ENCODE results near the gene CPAMD8. TPM values are rescaled to one million over a fixed set of nuclear protein-coding genes. Genes with fewer than 3 reads are reported as not detected.
"Not testable (repeated sequence)": the region's sequence is repeated elsewhere in the genome, so short reads cannot be mapped to it uniquely, and the experiment has no call there.

The CPAMD8 gene
- total RNA-seq, 1 donor from 2014 or later = 294 TPM

DNA sequence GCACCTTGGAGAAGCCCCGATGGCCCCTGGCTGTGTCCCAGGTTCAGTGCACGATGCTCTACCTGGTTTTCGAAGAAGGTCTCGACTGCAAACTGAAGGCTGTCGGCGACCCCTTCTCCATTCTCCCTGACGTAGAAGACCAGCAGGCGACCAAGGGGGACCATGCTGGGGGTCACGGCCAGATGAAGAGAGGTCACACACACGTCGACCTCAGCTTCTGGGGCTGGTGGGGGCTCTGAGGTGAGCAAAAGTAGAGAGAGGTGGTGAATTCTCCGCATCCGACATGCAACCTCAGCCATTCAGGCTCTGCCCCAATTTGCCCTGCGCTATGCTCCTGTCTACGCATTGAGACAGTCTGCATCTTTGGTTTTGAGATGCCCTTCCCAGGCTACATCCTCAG lies 49.3 kb downstream of the CPAMD8 start:
- TF ChIP-seq, protein P1, sequence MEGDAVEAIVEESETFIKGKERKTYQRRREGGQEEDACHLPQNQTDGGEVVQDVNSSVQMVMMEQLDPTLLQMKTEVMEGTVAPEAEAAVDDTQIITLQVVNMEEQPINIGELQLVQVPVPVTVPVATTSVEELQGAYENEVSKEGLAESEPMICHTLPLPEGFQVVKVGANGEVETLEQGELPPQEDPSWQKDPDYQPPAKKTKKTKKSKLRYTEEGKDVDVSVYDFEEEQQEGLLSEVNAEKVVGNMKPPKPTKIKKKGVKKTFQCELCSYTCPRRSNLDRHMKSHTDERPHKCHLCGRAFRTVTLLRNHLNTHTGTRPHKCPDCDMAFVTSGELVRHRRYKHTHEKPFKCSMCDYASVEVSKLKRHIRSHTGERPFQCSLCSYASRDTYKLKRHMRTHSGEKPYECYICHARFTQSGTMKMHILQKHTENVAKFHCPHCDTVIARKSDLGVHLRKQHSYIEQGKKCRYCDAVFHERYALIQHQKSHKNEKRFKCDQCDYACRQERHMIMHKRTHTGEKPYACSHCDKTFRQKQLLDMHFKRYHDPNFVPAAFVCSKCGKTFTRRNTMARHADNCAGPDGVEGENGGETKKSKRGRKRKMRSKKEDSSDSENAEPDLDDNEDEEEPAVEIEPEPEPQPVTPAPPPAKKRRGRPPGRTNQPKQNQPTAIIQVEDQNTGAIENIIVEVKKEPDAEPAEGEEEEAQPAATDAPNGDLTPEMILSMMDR (IDR thresholded peaks at IDR 0.05) = no peak
- Mint-ChIP-seq H3K4me1 (ENCODE audit: unreplicated experiment) (no peaks in the 10 kb centered on the region), H3K36me3 (ENCODE audit: unreplicated experiment) (peaks cover 41% of the 10 kb centered on the region), H3K9me3 (ENCODE audit: unreplicated experiment) (peaks cover 15% of the 10 kb centered on the region), H3K27me3 (ENCODE audit: unreplicated experiment) (no peaks in the 10 kb centered on the region), H3K4me3 (ENCODE audit: unreplicated experiment) (no peak overlapping the region), H3K27ac (ENCODE audit: unreplicated experiment) (no peak overlapping the region)
- no peak for DNase-seq (ENCODE audit: extremely low spot score, unreplicated experiment)

DNA sequence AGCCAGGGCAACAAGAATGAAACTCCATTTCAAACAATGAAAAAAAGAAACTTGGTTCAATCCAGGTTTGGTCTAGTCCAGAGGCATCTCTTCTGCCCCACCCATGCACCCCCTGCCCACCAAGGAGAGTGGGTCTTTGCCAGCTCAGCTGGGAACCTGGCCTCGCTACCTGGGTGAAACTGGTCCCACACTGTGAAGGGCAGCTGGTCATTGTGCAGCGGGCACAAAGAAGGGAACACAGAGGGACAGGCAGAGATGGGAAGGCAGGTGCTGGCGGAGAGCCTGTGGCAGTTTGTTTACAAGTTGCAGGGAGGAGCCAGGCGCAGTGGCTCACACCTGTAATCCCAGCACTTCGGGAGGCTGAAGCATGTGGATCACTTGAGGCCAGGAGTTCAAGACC lies 50.2 kb downstream of the CPAMD8 start:
- no peak overlapping the region for H3K4me3 Mint-ChIP-seq (ENCODE audit: unreplicated experiment)
- H3K27ac Mint-ChIP-seq (ENCODE audit: unreplicated experiment) = no peak overlapping the region
- TF ChIP-seq, protein P1 (IDR thresholded peaks at IDR 0.05) = no peak
- H3K9me3 Mint-ChIP-seq (ENCODE audit: unreplicated experiment) = peaks cover 15% of the 10 kb centered on the region
- H3K36me3 Mint-ChIP-seq (ENCODE audit: unreplicated experiment) = peaks cover 42% of the 10 kb centered on the region
- H3K27me3 Mint-ChIP-seq (ENCODE audit: unreplicated experiment) = no peaks in the 10 kb centered on the region
- H3K4me1 Mint-ChIP-seq (ENCODE audit: unreplicated experiment) = no peaks in the 10 kb centered on the region
- no peak for DNase-seq (ENCODE audit: extremely low spot score, unreplicated experiment)

DNA sequence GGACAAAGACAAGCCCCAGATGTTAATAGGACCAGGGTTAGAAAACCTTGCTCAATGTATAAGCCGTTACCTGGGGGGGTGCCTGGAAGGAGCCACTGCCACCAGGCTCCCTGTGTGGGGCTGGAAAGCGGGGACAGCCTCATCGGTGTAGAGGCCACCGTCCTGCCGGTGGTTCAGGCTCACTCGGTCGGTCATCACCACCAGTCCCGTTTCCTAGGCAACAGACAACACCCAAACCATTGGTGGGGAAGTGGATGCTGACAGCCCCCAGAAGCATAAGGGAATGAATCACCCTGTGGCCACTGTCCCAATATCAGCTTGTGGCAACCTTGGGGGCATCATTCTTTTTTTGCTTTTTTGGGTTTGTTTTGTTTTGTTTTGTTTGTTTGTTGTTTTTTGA lies 55.8 kb downstream of the CPAMD8 start:
- H3K27me3 Mint-ChIP-seq (ENCODE audit: unreplicated experiment) = peaks cover 2% of the 10 kb centered on the region
- DNase-seq (ENCODE audit: extremely low spot score, unreplicated experiment) = no peak
- no peaks in the 10 kb centered on the region for H3K4me1 Mint-ChIP-seq (ENCODE audit: unreplicated experiment)
- no peak overlapping the region for H3K4me3 Mint-ChIP-seq (ENCODE audit: unreplicated experiment)
- peaks cover 5% of the 10 kb centered on the region for H3K9me3 Mint-ChIP-seq (ENCODE audit: unreplicated experiment)
- TF ChIP-seq, protein P1 (IDR thresholded peaks at IDR 0.05) = no peak
- H3K36me3 Mint-ChIP-seq (ENCODE audit: unreplicated experiment) = peaks cover 44% of the 10 kb centered on the region
- H3K27ac Mint-ChIP-seq (ENCODE audit: unreplicated experiment) = no peak overlapping the region

DNA sequence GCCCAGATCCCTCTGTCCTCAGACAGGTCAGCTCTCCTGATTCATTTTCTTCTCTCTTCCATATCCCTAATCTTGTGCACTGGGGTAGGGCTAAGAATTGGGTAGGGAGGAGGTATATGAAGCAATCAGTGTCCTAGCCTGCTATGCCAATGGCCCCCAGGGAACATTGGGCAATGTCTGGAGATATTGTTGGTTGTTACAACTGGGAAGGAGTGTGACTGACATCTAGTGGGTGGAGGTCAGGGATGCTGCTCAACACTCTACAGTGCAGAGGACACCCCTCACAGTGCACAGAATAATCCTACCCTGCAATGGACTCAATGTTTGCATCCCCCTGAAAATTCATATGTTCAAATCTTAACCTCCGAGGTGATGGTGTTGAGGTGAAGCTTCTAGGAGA lies 57.5 kb downstream of the CPAMD8 start:
- Mint-ChIP-seq H3K36me3 (ENCODE audit: unreplicated experiment) (peaks cover 40% of the 10 kb centered on the region), H3K4me1 (ENCODE audit: unreplicated experiment) (no peaks in the 10 kb centered on the region), H3K27me3 (ENCODE audit: unreplicated experiment) (peaks cover 5% of the 10 kb centered on the region), H3K27ac (ENCODE audit: unreplicated experiment) (no peak overlapping the region), H3K4me3 (ENCODE audit: unreplicated experiment) (no peak overlapping the region), H3K9me3 (ENCODE audit: unreplicated experiment) (peaks cover 5% of the 10 kb centered on the region)
- TF ChIP-seq, protein P1 (IDR thresholded peaks at IDR 0.05) = no peak
- DNase-seq (ENCODE audit: extremely low spot score, unreplicated experiment) = no peak

DNA sequence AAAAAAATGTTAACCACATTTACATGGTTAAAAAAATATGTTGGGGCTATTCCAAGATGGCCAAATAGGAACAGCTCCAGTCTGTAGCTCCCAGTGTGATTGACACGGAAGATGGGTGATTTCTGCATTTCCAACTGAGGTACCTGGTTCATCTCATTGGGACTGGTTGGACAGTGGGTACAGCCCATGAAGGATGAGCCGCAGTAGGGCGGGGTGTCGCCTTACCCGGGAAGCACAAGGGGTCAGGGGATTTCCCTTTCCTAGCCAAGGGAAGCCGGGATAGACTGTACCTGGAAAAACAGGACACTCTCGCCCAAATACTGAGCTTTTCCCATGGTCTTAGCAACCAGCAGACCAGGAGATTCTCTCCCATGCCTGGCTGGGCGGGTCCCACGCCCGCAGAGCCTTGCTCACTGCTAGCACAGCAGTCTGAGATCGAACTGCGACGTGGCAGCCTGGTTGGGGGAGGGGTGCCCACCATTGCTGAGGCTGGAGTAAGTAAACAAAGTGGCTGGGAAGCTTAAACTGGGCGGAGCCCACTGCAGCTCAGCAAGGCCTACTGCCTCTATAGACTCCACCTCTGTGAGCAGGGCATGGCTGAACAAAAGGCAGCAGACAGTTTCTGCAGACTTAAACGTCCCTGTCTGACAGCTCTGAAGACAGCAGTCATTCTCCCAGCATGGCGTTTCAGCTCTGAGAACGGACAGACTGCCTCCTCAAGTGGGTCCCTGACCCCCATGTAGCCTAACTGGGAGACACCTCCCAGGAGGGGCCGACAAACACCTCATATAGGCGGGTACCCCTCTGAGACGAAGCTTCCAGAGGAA lies 65.4 kb downstream of the CPAMD8 start:
- peaks cover 48% of the 10 kb centered on the region for H3K36me3 Mint-ChIP-seq (ENCODE audit: unreplicated experiment)
- H3K4me1 Mint-ChIP-seq (ENCODE audit: unreplicated experiment) = peaks cover 35% of the 10 kb centered on the region
- H3K27me3 Mint-ChIP-seq (ENCODE audit: unreplicated experiment) = peaks cover 28% of the 10 kb centered on the region
- not testable (repeated sequence) for H3K9me3 Mint-ChIP-seq (ENCODE audit: unreplicated experiment); DNase-seq (ENCODE audit: extremely low spot score, unreplicated experiment); H3K27ac Mint-ChIP-seq (ENCODE audit: unreplicated experiment); H3K4me3 Mint-ChIP-seq (ENCODE audit: unreplicated experiment)

DNA sequence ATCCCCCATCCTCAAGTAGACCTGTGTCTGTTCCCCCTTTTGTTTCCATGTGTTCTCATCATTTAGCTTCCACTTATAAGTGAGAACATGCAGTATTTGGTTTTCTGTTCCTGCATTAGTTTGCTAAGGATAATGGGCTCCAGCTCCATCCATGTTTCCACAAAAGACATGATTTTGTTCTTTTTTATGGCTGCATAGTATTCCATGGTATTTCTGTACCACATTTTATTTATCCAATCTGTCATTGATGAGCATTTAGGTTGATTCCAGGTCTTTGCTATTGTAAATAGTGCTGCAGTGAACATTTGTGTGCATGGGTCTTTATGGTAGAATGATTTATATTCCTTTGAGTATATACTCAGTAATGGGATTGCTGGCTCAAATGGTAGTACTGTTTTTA lies 68.3 kb downstream of the CPAMD8 start:
- H3K9me3 Mint-ChIP-seq (ENCODE audit: unreplicated experiment); H3K4me3 Mint-ChIP-seq (ENCODE audit: unreplicated experiment); DNase-seq (ENCODE audit: extremely low spot score, unreplicated experiment); H3K27ac Mint-ChIP-seq (ENCODE audit: unreplicated experiment): not testable (repeated sequence)
- H3K4me1 Mint-ChIP-seq (ENCODE audit: unreplicated experiment) = peaks cover 31% of the 10 kb centered on the region
- peaks cover 16% of the 10 kb centered on the region for H3K27me3 Mint-ChIP-seq (ENCODE audit: unreplicated experiment)
- peaks cover 40% of the 10 kb centered on the region for H3K36me3 Mint-ChIP-seq (ENCODE audit: unreplicated experiment)

Measured in osteocyte (in vitro differentiated cells).